CD4-positive, CD25-positive, alpha-beta regulatory T cell (primary cell): ENCODE data around the gene IGFBP1. TPM values are rescaled to one million over a fixed set of nuclear protein-coding genes. Genes with fewer than 3 reads are reported as not detected.
A peak's percentile ranks its signal among the peaks of the same experiment; 100 is the strongest.

Experiments used
- ATAC-seq, 2 donors: fragments of 150-1000 bp; cut with Tn5 transposase; one replicate each; pipeline ENCODE4 v1.10.0; 2021; ENCODE audit warnings: low read depth in 2 of 2, moderate number of reproducible peaks in 2 of 2, moderate library complexity in 1 of 2
- DNase-seq, 3 donors: peaks; one replicate each; pipeline versions ENCODE4 v3.0.0 to v3.0.0-alpha.2; 2012 to 2022; ENCODE audit warnings: mixed read lengths in 1 of 3
- H3K27ac ChIP-seq: one replicate; pipeline ENCODE4 v1.7.0; 2013; ENCODE audit warnings: mild to moderate bottlenecking, low read length; ENCODE audit not compliant: insufficient read depth, poor library complexity, severe bottlenecking
- H3K27me3 ChIP-seq: one replicate; pipeline ENCODE4 v1.7.0; 2013; ENCODE audit warnings: low read length; ENCODE audit not compliant: control insufficient read depth, insufficient read depth
- H3K36me3 ChIP-seq: one replicate; pipeline ENCODE4 v1.7.0; 2013; ENCODE audit warnings: mild to moderate bottlenecking, low read length, moderate library complexity; ENCODE audit not compliant: control insufficient read depth, insufficient read depth
- H3K4me1 ChIP-seq: 2 replicates; pipeline ENCODE4 v1.7.0; 2013; ENCODE audit warnings: mild to moderate bottlenecking, low read length; ENCODE audit not compliant: insufficient read depth, control insufficient read depth, poor library complexity, severe bottlenecking
- H3K4me3 ChIP-seq: one replicate; pipeline ENCODE4 v1.7.0; 2013; ENCODE audit warnings: low read depth, mild to moderate bottlenecking, low read length, moderate library complexity
- H3K9me3 ChIP-seq, 2 experiments: 1 replicate in 1 of 2; 2 replicates in 1 of 2; pipeline ENCODE4 v1.7.0; 2013; ENCODE audit warnings: low read length in 2 of 2, mild to moderate bottlenecking in 1 of 2, moderate library complexity in 1 of 2; ENCODE audit not compliant: control insufficient read depth in 2 of 2
- H3K27ac Mint-ChIP-seq, 3 donors: one replicate each; pipeline ENCODE4 v1.8.0; 2020 to 2022; ENCODE audit warnings: mild to moderate bottlenecking in 3 of 3, mixed read lengths in 3 of 3, moderate library complexity in 2 of 3
- H3K27me3 Mint-ChIP-seq: one replicate; pipeline ENCODE4 v1.8.0; 2022; ENCODE audit warnings: mild to moderate bottlenecking, mixed read lengths
- H3K36me3 Mint-ChIP-seq: one replicate; pipeline ENCODE4 v1.8.0; 2020; ENCODE audit warnings: mixed read lengths
- H3K4me1 Mint-ChIP-seq, 4 donors: one replicate each; pipeline ENCODE4 v1.8.0; 2020 to 2022; ENCODE audit warnings: mixed read lengths in 4 of 4, mild to moderate bottlenecking in 1 of 4
- H3K4me3 Mint-ChIP-seq, 4 donors: one replicate each; pipeline ENCODE4 v1.8.0; 2020 to 2022; ENCODE audit warnings: mild to moderate bottlenecking in 4 of 4, mixed read lengths in 4 of 4, moderate library complexity in 3 of 4
- H3K9me3 Mint-ChIP-seq, 7 donors: one replicate each; pipeline ENCODE4 v1.8.0; 2020 to 2022; ENCODE audit warnings: mixed read lengths in 7 of 7, mild to moderate bottlenecking in 3 of 7, moderate library complexity in 2 of 7
- polyA plus RNA-seq, 4 donors: library from polyadenylated mRNA; unstranded; fragments of 300-500 nt; fragmentation: Illumina TruSeq; gene quantifications; one replicate each; pipeline ENCODE4 v1.2.3, GENCODE V29; 2021
- total RNA-seq: library from RNA; stranded (reverse); gene quantifications from one replicate; pipeline ENCODE4 v1.2.3, GENCODE V29; 2022

Gene IGFBP1
- total and polyA plus RNA-seq, 5 donors from 2014 or later: not detected

DNA sequence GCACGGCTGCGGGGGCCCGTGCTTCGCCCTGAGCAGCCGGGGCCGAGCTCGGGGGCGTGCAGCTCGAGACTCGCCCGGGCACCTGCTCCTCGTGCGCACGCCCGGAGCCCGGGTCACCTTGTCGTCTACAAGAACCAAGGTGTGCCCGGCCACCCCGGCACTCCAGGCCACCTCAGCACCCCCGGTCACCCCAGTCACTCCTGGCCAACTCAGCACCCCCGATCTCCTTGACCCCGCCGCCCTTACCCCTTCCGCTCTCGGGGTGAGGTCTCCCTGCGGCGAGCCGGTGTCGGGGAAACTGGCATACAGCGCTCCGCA is 33.1 kb downstream of the IGFBP1 start:
- peaks cover 0 to 3% (median 0%) of the 10 kb centered on the region in 7 donors for H3K9me3 Mint-ChIP-seq
- H3K27ac Mint-ChIP-seq: no peak overlapping the region
- peaks cover 7 to 22% (median 14%) of the 10 kb centered on the region in 4 donors for H3K4me1 Mint-ChIP-seq
- Histone ChIP-seq H3K27ac (no peak overlapping the region), H3K4me1 (peaks cover 4% of the 10 kb centered on the region), H3K36me3 (no peaks in the 10 kb centered on the region), H3K4me3 (no peak overlapping the region), H3K27me3 (peaks cover 21% of the 10 kb centered on the region), H3K9me3 (no peaks in the 10 kb centered on the region)
- peaks cover 75% of the 10 kb centered on the region for H3K27me3 Mint-ChIP-seq
- no peak for ATAC-seq
- DNase-seq: no peak
- no peak overlapping the region for H3K4me3 Mint-ChIP-seq
- H3K36me3 Mint-ChIP-seq: no peaks in the 10 kb centered on the region

DNA sequence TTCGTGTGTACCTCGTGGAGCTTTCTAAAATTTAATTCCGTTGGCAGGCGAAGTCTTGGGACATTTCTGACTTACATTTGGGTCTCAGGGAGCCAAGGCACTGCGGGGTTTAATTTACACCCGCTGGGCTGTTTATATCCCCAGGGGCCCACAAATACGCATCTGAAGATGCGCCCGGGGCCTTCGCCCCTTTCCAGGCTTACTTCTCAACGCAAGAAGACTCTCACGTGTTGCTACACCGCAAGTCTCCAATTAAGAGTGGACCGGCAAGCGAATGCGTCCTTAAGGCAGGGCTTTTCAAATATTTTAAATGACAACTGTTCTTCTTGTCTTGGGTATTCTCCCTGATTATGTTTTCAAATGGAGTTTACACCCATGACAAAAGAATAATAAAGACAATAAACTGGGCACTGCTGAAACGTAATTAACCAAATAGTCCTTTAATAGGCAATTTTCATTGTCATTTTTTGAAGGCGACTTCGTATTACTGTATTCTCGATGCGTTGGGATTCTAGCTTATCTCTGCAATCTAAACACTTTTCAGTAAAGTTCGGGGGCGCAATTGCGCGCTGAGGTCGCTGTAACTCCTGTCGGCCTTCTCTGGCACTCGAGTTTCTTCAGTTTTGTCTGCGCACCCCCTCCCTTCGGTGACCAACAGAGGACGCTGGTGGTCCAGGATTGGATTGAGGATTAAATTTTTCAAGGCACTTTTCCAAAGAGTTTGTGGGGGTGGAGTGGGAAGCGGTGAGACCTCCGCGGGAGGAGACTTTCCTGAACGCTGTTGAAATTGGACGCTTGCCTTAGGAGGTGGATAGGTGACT is 33.6 kb downstream of the IGFBP1 start:
- Histone ChIP-seq H3K4me1 (peaks cover 4% of the 10 kb centered on the region), H3K36me3 (no peaks in the 10 kb centered on the region), H3K4me3 (no peak overlapping the region), H3K9me3 (no peaks in the 10 kb centered on the region), H3K27me3 (peaks cover 20% of the 10 kb centered on the region), H3K27ac (no peak overlapping the region)
- peaks cover 77% of the 10 kb centered on the region for H3K27me3 Mint-ChIP-seq
- H3K27ac Mint-ChIP-seq: no peak overlapping the region
- H3K36me3 Mint-ChIP-seq: no peaks in the 10 kb centered on the region
- peaks cover 0 to 3% (median 0%) of the 10 kb centered on the region in 7 donors for H3K9me3 Mint-ChIP-seq
- DNase-seq: no peak
- H3K4me3 Mint-ChIP-seq: peak overlapping the region in 2 of 4 donors; percentile 58 to 68
- H3K4me1 Mint-ChIP-seq: peaks cover 7 to 22% (median 14%) of the 10 kb centered on the region in 4 donors
- ATAC-seq: no peak

DNA sequence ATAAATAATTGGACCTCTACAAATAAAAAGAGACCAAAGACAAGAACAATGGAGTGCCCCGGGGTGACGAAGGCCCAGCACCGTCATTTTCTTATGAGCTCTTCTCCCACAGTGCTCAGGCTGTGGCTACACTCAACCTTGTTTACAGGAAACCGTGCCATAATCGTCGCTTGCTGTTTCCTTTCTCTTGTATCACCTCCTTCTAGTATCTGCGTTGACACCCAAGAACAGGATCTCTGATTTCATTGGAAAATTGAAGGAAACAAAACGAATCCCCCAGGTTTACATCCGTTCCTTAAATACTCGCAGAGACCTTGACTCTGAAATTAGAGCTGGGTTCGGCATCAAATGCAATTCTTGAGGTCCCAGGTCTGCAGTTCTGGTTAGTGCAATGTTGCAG is 34.5 kb downstream of the IGFBP1 start:
- peaks cover 76% of the 10 kb centered on the region for H3K27me3 Mint-ChIP-seq
- peaks cover 7 to 17% (median 13%) of the 10 kb centered on the region in 4 donors for H3K4me1 Mint-ChIP-seq
- peaks cover 19% of the 10 kb centered on the region for H3K27me3 ChIP-seq
- peak overlapping the region; percentile 37 for H3K4me3 ChIP-seq
- H3K9me3 ChIP-seq: no peaks in the 10 kb centered on the region
- peak overlapping the region in 3 of 4 donors; percentile 33 to 68 (median 58) for H3K4me3 Mint-ChIP-seq
- H3K27ac Mint-ChIP-seq: no peak overlapping the region
- no peak for ATAC-seq
- H3K4me1 ChIP-seq: peaks cover 4% of the 10 kb centered on the region
- no peaks in the 10 kb centered on the region for H3K36me3 ChIP-seq
- H3K9me3 Mint-ChIP-seq: peaks cover 0 to 3% (median 0%) of the 10 kb centered on the region in 7 donors
- peak in 1 of 3 donors; percentile 37 for DNase-seq
- H3K27ac ChIP-seq: no peak overlapping the region
- H3K36me3 Mint-ChIP-seq: no peaks in the 10 kb centered on the region

DNA sequence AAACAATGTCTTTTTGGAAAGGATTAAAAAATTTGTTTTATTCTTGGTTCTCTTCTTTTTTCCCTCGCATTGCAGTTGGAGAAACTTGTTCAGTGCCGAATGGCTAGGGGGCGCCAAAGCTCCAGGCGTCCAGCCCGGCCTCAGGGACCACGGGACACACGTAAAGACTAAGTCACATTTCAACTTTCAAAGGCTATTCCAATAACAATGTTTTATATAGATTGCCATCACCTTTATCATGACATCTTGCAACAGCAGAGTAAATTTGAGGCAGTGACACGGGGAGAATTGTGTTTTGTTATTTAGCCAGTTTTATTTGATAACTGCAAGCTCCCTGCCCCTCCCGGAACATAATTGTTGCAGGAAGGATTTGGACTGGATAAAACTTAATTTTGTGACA is 35.0 kb downstream of the IGFBP1 start:
- H3K4me3 ChIP-seq: no peak overlapping the region
- peaks cover 7 to 17% (median 13%) of the 10 kb centered on the region in 4 donors for H3K4me1 Mint-ChIP-seq
- H3K27me3 ChIP-seq: peaks cover 15% of the 10 kb centered on the region
- H3K27ac Mint-ChIP-seq: no peak overlapping the region
- no peaks in the 10 kb centered on the region for H3K36me3 Mint-ChIP-seq
- no peaks in the 10 kb centered on the region for H3K9me3 ChIP-seq
- peaks cover 4% of the 10 kb centered on the region for H3K4me1 ChIP-seq
- ATAC-seq (no peak), DNase-seq (peak in 1 of 3 donors; percentile 48)
- peak overlapping the region in 1 of 4 donors; percentile 68 for H3K4me3 Mint-ChIP-seq
- H3K27ac ChIP-seq: no peak overlapping the region
- H3K27me3 Mint-ChIP-seq: peaks cover 72% of the 10 kb centered on the region
- H3K9me3 Mint-ChIP-seq: peaks cover 0 to 3% (median 0%) of the 10 kb centered on the region in 7 donors
- H3K36me3 ChIP-seq: no peaks in the 10 kb centered on the region

DNA sequence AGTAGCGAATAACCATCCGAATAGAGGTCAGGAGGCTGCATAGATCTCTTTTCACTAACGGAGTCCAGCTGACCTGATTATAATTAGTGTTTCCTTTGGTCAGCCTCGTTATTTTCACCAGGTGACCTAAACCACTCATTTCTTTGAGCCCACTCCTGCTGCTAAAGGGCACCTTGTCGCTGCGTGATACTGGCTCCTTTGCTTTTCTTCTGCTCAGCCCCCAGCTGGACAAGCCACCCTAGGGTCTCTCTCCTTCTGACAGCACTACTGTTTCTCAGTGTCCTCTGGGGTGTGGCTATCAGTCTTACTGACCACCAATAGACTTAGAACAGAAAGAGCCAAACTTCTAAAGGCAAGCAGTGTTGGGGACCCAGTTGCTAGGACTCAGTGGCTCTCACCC is 35.5 kb downstream of the IGFBP1 start:
- H3K4me3 ChIP-seq: no peak overlapping the region
- Mint-ChIP-seq H3K9me3 (peaks cover 0 to 3% (median 0%) of the 10 kb centered on the region in 7 donors), H3K4me3 (no peak overlapping the region), H3K36me3 (no peaks in the 10 kb centered on the region), H3K4me1 (peaks cover 7 to 17% (median 13%) of the 10 kb centered on the region in 4 donors), H3K27ac (no peak overlapping the region), H3K27me3 (peaks cover 67% of the 10 kb centered on the region)
- no peak overlapping the region for H3K27ac ChIP-seq
- peaks cover 4% of the 10 kb centered on the region for H3K4me1 ChIP-seq
- H3K27me3 ChIP-seq: peaks cover 13% of the 10 kb centered on the region
- H3K36me3 ChIP-seq: no peaks in the 10 kb centered on the region
- DNase-seq (no peak), ATAC-seq (no peak)
- H3K9me3 ChIP-seq: no peaks in the 10 kb centered on the region

DNA sequence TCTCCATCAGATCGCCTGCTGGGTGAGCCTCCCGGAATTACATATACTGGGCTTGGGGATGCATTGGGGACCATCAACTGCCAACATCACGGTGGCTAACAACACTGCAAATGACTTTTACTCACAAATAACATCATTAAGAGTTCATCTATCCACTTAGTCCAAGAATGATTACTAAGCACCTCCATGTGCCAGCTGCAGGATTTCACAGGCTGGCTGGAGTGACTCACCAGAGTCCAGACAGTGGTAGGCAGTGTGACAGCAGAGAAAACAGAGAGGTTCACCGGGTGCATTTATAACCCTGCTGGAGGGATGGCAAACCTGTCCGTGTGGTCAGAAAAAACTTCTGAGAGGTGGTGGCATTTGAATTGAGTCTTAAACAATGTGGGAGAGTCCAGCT is 36.0 kb downstream of the IGFBP1 start:
- Mint-ChIP-seq H3K27ac (no peak overlapping the region), H3K27me3 (peaks cover 62% of the 10 kb centered on the region), H3K4me1 (peaks cover 7 to 17% (median 13%) of the 10 kb centered on the region in 4 donors), H3K9me3 (peaks cover 0 to 3% (median 0%) of the 10 kb centered on the region in 7 donors), H3K36me3 (no peaks in the 10 kb centered on the region), H3K4me3 (no peak overlapping the region)
- H3K9me3 ChIP-seq: no peaks in the 10 kb centered on the region
- DNase-seq (no peak), ATAC-seq (no peak)
- H3K27ac ChIP-seq: no peak overlapping the region
- H3K27me3 ChIP-seq: peaks cover 10% of the 10 kb centered on the region
- no peaks in the 10 kb centered on the region for H3K36me3 ChIP-seq
- no peak overlapping the region for H3K4me3 ChIP-seq
- H3K4me1 ChIP-seq: peaks cover 4% of the 10 kb centered on the region

DNA sequence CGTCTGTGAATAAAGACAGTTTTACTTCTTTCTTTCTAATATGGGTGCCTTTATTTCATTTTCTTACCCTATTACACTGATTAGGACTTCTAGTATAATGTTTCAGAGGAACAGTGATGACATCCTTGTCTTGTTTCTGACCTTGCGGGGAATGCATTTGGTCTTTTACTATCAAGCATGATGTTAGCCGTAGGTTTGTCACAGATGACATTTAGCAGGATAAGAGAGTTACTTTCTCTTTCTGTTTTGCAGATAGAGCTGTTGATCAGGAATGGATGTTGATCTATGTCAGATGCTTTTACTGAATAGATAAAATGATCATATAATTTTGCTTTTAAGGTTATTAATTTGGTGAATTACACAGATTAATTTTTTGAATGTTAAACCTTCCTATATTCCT is 39.4 kb downstream of the IGFBP1 start:
- Histone ChIP-seq H3K4me1 (peaks cover 4% of the 10 kb centered on the region), H3K9me3 (no peaks in the 10 kb centered on the region), H3K4me3 (peak overlapping the region; percentile 13), H3K27me3 (peaks cover 4% of the 10 kb centered on the region), H3K36me3 (no peaks in the 10 kb centered on the region), H3K27ac (no peak overlapping the region)
- Mint-ChIP-seq H3K36me3 (no peaks in the 10 kb centered on the region), H3K4me3 (peak overlapping the region in 1 of 4 donors; percentile 17), H3K4me1 (peaks cover 7 to 10% (median 7%) of the 10 kb centered on the region in 4 donors), H3K9me3 (peaks cover 0 to 2% (median 0%) of the 10 kb centered on the region in 7 donors), H3K27ac (no peak overlapping the region), H3K27me3 (peaks cover 39% of the 10 kb centered on the region)
- no peak for DNase-seq
- no peak for ATAC-seq

DNA sequence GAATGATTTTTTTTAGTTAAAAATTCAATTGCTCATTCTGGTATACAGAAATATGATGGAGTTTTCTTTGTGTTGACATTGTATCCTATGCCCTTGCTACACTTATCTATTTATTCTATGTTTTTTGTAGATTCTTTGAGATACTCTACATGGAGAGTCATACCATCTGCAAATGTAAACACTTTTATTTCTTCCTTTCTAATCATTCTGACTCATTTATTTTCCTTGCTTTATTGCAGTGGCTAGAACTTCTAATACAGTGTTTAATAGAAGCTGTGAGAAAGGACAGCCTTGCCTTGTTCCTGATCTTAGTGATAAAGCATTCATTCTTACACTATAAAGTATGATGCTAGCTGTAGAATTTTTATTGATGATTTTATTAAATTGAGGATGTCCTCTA is 42.7 kb downstream of the IGFBP1 start:
- no peak for ATAC-seq
- Histone ChIP-seq H3K36me3 (no peaks in the 10 kb centered on the region), H3K9me3 (no peaks in the 10 kb centered on the region), H3K27me3 (no peaks in the 10 kb centered on the region), H3K27ac (no peak overlapping the region), H3K4me1 (no peaks in the 10 kb centered on the region), H3K4me3 (no peak overlapping the region)
- peaks cover 22% of the 10 kb centered on the region for H3K27me3 Mint-ChIP-seq
- DNase-seq: no peak
- H3K36me3 Mint-ChIP-seq: no peaks in the 10 kb centered on the region
- H3K27ac Mint-ChIP-seq: no peak overlapping the region
- peaks cover 0 to 5% (median 0%) of the 10 kb centered on the region in 7 donors for H3K9me3 Mint-ChIP-seq
- H3K4me3 Mint-ChIP-seq: no peak overlapping the region
- H3K4me1 Mint-ChIP-seq: peaks cover 0 to 2% (median 0%) of the 10 kb centered on the region in 4 donors
